ENCODE measurements around the gene GGT6.

GGT6 gene

DNA sequence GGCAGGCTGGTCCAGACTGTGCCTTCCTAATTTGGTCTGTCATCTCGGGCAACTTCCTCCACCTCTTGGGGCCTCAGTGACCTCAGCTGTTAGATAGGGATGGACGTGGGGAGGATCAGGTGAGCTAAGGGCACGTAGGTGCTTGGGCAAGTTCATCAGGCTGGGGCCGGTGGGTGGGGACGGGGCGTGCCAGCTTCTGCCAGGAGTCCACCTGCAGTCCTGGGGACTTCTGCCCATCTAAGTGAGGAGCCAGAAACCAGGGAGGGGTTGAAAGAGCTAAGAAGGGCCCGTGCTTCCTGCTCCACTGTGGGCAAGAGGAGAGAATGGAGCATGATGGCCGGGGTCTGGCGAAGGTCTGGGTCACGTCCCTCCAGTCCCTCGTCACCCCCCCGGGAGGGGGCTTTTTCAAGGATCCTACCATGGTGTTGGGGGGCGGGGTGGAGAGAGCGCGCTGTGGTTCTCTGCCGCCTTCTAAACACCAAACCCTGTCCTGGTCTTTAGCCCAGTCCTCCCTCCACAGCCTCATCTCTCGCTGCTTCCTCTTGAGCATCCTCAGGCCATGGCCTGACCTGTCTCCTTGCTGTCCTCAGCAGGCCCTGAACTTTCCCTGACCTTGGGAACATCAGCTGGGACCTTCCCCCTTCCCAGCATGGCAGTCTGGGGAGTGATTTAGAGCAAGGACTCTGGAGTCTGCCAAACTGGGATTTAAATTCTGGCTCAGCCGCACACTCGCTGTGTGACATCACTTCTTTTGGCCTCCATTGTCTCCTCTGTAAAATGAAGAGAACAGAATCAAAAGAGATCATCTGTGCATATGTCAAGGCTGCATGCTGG, 40.1 kb downstream of the GGT6 start:
- no peak for DNase-seq (ENCODE audit: low spot score)

DNA sequence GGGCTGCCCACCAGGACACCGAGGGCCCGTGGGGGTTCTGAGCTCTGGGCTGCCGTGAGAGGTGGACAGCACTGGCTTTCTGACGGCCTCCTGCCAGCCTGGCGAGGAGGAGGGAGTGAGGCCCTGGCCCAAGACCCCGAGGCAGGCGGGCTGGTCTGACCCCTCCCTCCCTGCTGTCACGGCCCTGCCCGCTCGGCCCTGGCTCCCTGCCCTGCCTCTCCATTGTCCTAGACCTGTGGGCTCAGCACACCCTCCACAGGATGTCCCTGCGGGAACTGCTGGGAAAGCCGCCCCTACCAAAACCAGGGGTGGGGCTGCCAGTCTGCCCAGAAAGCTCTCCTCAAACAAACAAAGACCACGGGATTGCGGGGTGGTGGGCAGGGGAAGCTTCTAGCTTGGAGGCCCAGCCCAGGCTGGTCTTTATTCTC, 41.0 kb downstream of the GGT6 start:
- DNase-seq (ENCODE audit: low spot score), result no peak

DNA sequence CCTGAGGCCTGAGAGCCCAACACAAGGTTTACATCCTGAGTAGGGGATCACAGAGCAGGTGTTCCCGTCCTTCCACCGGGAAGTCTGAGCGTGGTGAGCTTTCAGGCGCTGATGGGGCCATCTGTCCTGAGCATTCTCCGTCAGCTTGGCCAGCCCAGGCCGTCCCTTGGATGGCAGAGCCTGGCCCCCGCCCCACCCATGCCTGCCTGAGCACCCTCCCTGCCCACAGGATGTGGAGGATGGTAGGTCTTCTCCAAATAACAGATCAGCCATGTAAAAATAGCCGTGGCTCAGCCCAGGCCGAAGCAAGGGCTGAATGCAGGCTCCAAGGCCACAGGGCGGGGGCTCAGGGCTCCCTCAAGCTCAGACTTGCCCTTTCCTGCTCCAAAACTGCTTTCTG, 41.5 kb downstream of the GGT6 start:
- DNase-seq (ENCODE audit: low spot score), result no peak

DNA sequence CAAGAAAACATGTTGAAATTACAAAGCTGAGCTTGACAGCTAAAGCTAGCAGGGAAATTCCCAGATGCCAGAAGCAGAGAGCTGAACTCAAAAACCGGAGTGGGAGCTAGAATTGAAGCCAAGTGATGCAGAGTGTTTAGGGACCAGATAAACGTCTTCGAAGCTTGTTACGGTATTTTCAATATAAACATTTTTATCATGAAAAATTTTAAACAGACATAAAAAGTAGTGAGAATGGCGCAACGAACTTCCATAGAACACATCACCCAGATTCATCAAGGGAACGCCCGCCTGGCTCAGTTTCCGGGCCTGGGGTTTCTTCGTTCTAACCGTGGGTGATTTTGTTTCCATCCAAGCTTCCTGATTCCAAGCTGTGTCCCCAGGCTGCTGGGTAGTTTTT, 43.6 kb downstream of the GGT6 start:
- DNase-seq (ENCODE audit: low spot score), result no peak

DNA sequence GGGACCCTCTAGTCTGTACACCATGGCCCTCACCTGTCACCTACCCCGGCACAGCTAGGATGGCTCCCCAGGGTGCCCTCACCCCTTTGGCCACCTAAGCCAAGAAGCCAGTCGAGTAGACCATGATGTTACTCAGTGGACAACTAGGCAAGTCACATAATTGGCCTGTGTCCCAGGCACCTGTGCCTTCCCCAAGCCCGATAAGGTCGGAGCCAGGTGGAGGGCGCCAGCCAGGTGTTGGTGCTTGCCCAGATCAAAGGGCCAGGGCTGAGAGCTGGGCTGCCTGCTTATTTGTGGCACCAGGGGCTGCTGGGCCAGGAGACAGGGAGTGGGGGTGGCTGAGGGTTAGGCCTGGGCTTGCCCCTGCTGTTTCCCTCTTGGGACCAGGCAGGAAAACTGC, 44.9 kb downstream of the GGT6 start:
- no peak for DNase-seq (ENCODE audit: low spot score)

DNA sequence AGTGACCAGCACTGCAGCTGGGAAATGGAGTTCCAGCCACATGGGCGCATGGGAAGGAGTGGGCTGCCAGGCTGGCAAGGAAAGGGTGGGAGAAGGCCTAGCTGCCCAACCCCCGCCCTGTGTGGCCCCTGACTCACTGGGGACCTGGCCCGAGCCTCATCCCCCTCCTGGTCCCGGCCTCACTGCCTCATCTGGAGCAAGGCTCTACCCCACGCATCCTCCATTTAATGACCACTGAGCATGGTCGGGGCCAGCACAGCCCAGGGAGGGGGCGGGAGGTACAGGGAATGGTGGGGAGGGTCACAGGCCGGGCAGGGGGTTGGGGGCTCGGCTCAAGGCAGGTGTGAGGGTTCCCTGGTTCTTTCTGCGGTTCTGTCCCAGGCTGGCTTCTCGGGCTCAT, 45.6 kb downstream of the GGT6 start:
- no peak for DNase-seq (ENCODE audit: low spot score)

DNA sequence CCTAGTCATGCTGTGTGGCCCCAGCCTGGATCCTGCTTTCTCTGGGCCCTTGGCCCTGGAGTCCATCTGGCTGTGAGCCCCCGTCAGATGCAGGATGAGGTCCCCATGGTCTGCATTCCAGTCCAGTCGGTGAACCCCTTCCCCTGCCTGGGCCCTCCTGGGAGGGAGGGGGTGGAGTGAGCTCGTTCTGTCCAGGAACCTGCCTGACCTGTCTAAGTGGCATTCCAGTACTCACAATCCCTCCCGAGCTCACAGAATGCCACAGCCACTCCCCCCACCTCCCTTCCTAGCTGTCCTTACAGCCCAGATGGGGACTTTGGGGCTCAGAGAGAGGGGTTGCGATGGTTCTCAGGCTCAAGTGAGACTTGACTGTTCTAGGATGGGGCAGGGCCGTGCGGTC, 46.2 kb downstream of the GGT6 start:
- no peak for DNase-seq (ENCODE audit: low spot score)

DNA sequence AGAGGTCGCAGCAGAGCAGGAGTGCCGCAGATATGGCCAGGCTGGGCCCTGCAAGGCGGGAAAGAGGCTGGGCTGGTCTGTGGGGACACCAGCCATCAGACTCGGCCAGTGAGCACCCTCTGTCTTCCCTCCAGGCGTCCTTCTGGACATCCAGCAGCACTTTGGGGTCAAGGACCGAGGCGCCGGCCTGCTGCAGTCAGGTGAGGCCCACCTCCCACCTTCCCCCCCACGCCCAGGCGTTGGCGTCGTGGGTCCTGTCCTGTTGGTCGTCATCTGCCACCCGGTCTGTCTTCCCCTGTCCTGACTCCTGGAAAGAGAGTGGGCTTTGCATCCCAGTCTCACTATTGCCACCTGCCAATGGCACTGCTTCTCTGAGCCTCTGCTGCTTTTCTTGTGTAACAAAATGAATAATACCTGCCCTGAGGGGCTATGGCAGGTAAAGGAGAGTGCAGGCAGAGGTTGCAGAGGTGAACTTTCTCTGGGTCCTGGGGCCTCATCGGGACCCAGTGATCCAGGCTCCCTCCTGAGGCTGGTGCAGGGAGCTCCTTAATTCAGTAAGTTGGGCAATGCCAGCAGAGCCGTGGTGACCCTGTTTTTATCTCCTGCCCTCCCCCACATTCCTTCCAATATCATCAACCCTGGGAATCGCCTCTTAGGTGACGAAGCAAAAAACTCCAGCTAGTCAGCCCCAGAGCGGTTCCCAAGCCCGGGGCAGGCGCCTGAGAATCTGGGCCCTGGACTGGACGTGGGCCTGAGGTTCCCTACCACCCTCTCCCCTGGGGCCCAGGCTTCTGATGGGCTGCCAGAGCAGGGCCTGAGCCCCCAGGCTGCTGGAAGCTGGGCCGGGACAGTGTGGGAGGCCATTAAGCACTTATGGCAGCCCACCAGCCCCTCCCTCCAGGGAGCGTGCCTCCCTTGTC, 47.0 kb downstream of the GGT6 start:
- DNase-seq (ENCODE audit: low spot score), result no peak

DNA sequence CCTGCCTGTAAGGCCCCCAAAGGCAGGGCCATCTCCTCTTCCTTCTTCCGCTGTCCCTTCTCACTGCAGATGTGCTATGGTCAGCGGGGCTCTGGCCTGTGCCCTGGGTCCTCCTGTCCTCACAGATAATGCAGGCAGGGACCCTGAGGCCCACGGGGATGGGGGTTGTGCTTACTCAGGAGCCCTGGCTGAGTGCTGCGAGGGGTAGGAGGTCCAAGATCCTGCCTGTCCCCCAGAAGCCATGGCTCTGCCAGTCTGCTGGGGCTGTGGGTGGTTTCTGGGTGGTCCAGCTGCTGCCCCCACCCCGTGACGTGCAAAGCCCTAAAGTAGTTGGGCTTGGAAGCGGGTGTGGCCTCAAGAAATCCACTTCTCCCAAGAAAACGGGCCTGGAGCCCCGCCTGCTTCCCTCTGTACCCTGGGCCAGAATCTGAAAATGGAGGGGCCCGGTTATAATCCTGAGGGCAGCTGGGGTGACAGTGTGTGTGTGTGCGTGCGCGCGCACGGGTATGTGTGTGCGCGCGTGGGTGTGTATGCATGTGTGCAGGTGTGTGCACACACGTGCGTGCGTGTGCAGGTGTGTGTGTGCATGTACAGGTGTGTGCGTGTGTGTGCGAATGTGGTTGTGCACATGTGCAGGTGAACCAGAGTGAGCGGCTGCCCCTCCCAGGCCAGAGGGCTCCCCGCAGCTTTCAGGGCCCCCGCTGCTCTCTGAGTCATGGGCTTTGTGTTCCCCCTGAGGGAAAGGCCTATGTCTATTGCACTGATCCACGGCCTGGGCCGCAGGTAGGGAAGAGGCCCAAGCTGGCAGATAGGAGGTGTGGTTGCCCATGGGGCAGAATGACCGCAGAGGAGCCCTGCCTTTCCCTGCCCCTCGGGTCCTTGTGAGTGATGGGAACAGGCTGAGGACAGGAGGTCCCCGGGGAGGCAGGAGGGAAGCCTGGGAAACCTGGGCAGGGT, 47.9 kb downstream of the GGT6 start:
- DNase-seq (ENCODE audit: low spot score), result no peak

DNA sequence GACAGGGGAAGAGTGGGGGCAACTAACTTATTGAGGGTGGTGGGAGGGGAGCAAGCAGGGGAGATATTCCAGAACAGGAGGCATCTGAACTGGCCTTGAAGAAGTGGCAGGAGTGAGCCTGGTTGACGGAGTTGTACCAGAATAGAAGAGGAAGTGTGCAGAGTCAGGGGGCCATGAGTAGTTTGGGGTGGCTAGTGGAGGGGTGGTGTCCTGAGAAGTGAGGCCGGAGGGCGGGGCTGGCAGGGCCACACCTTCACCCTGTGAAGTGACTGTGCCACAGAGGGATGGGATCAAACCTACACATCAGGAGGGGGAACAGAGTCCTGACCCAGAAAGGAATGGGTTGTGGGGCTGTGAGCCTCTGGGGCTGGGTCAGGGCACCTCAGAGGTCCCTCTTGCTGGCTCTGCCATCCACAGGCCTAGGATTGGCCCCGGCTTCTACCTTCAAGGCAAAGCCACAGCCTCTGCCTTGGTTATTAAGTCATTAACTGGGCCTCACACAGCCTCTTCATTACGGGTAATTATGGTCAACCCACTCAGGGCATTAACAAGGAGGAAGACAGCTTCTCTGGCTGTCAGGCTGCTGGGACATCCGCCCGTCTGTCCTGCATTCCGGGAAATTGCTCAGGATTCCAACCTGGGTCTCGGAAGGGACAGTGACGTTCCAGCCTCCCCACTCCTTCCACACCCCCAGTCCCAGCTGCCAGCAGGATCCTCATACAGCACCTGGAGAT, 49.0 kb downstream of the GGT6 start:
- DNase-seq (ENCODE audit: low spot score), result no peak

DNA sequence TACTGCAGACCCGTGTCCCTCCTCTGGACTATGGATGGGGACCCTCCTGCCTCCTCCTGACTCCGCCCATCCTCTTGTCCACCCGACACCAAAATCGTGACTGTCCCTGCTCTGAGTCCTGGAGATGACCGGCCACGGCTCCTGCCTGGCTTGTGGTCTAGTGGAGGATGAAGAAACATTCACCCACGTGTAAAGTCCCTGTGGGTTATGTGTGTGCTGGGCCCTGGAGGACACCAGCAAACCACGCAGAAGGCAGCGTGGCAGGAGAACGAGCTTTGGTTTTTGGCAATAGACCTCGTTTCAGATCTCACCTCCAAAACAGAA, 49.8 kb downstream of the GGT6 start:
- DNase-seq (ENCODE audit: low spot score), result no peak

DNA sequence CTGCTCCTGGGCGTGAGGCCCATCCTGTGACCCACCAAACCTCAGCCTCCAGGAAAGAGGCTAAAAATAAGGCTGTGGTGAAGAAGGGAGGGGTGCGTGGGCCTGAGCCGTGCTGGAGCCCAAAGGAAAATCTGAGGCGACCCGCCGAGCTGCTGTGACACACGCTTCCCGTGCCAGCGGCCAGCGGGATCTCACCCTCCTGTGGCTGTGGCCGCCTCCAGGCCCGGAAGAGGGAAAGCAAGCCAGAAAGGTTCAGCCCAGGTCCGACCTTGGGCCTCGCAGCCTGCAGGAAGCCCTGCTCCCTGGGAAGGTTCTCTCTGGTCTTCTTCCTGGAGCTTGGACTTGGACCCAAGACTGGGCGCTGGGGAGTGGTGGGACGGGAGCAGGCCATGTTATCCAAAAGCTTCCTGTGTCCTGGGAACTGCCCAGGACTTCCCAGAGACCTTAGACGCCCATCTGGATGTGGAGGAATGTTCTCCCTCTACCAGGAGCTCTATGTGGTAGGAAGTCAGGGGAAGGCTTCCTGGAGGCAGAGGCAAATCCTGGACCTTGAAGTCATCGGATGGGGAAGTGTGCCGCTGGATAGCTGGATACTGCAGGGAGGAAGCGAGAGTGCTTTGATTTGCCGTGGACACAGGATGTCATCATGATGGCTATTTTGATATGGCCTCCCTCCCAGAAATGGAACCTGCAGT, 50.3 kb downstream of the GGT6 start:
- DNase-seq (ENCODE audit: low spot score), result no peak

DNA sequence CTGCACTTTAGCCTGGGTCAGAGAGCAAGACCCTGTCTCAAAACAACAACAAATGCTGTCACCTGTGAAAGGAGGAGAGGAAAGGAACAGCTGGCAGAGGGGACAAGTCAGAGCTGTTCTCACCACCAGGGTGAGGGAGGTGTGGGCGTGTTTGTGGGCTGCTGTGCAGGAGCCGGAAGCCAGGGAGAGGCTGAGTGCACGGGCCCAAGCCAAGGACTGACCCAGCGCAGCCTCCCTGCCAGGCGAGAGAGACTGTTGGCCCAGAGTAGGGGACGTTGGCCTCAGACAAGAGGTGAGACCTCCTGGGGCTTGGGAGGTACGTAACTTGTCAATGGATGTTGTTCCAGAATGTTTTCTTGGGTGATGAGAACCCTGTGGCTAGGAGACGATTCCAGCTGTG, 51.0 kb downstream of the GGT6 start:
- DNase-seq (ENCODE audit: low spot score), result no peak

DNA sequence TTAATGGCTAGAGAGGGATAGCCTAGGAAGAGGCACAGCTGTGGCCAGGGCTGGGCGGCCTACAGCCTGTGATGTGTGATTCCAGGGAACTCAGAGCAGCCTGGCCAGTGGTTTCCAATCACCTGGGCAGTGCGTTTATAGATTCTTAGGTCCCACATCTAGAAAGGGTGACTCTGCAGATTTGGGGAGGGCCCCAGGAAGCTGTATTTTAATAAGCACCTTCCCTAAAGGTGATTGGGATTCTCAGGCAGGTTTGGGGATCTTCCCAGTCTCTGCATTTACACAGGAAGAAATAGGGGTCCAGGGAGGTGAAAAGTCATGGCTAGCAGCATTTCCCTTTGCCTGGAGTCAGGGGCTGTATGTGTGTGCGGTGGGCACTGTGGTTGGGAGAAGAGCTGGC, 52.2 kb downstream of the GGT6 start:
- DNase-seq (ENCODE audit: low spot score), result no peak

DNA sequence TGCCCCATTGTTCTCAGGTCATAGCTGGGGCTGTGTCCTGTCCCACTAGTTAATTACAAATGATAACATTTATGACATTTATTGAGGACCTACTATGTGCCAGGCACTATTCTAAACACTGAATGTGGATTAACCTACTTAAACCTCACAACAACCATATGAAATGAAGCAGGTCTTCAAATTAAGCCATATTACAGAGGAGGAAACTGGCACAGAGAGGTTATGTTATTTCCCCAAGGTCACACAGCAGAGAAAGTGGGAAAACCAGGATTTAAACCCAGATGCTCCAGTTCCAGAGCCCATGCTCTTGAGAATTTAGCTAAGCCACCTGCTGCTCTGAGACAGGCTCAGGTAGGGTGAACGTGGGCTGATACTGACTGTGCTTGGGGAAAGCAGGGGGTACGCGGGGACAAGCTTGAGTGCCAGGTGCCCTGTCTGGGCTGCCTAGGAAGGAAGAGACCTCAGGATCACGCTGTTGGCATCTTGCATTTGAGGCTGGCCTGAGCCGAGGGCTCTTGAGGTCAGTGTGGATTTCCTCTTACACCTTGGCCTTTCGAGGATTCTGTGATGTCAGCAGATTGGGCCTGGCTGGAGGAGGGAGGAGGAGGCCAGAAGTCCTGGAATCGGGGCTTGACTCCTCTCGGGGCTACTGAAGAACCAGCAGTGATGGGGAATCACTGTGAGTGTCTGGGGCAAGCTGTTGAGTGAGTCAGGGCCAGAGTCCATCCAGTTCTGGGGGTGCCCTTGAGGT, 52.8 kb downstream of the GGT6 start:
- no peak for DNase-seq (ENCODE audit: low spot score)

Data from COLO829 (cell line).